GM12892 (cell line): ENCODE data around the gene VGLL2.

Experiments
- POLR2AphosphoS5 ChIP-seq: IDR thresholded peaks from 2 replicates; pipeline ENCODE4 v1.6.1; 2011; ENCODE audit warnings: low read depth, low read length, control low read depth
- TAF1 ChIP-seq: IDR thresholded peaks from 2 replicates; pipeline ENCODE4 v1.6.1; 2011; ENCODE audit warnings: low read depth, mild to moderate bottlenecking, control low read depth, low read length, borderline replicate concordance

DNA sequence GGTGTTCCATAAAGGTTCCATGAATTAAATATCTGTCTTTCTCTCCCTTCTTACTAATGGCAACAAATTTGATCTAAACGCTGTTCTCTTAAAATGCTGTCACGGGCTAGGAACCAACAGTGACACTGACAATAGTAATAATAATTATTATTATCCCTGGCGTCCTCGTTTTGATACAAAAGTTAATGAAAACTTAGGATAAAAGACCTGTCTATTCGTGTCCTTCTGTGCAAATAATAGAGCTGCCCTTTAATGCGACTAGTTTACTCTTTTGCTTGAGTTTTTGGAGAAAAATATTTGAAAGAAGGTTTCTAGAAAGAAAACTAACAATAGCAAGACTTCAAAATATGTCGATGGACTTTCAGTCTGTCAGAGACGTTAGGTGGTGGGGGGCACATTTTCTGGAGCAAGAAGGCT, 4.3 kb downstream of the VGLL2 start:
- TF ChIP-seq POLR2AphosphoS5: no peak
- TF ChIP-seq TAF1: no peak
